Measurements from ENCODE around the gene NPHP1.
"Not testable (repeated sequence)": the region's sequence is repeated elsewhere in the genome, so short reads cannot be mapped to it uniquely, and the experiment has no call there.

Gene NPHP1

GRCh38 chr2:110126086-110126773, 78.6 kb downstream of the NPHP1 start:
- DNase-seq, result no peak

DNA sequence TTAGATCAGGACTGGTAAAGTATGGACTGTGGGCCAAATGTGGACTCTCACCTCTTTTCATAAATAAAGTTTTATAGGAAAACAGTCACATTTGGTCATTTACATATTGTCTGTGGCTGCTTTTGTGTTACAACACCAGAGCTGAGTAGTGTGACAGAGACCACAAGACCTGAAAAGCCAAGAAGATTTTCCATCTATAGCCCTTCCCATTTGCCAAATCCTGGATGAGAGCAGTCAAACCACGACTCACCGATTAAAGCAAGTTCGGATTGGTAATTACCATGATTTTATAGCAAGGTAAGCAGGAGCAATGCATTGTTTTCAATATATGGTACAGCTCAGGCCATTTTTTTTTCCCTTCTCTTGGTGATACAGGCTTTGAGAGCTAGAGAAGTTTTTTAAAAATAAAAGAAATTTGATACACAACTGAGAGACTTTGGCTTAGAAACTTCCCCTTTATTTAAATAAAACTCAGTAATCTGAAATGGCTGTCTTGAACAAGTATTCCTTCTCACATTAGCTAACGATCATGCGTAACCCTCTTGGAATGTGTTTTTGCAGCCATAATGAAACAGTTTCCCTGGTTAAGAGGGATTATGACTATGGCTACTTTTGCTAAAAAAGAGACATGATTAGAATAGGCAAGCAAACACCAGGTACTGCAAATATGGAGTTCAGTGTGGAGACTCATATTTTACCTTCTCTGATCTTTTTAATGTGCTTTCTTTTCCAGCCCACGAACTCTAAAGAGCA, 79.7 kb downstream of the NPHP1 start:
- DNase-seq, result no peak

DNA sequence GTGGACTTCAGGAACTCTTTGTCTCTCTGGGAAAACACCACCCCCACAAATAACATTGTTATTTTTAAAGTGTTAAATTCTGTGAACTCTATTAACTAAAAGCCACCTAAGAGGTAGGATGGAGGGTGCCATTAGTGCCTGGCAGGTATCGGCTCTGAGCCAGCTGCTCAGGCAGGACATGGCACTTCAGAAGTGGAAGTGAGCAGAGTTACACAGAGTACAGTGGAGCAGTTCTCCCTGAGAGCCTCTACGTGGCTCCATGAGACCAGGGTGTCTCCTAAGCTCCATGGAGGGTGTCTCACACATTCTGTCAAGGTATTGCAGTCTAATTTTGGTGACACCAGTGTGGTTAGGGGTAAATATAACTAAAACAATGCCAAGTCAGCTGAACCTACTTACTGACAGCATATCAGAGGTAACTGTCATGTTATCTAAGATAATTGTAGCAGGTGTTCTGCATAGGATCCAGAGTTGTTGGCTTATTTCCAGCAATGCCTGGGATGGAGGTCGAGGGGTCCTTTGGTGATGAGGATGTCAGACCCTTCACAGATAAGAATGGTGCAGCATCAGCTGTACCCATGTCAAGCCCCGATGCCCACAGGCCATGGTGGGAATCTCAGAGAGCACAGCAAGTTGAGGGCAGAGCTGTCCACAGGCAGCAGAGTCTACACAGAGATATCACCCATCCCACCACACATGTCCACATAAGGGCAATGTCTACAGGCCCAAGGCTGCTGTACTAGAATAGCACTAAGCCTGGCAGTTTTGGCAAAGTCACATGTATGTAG, 80.6 kb downstream of the NPHP1 start:
- no peak for DNase-seq

DNA sequence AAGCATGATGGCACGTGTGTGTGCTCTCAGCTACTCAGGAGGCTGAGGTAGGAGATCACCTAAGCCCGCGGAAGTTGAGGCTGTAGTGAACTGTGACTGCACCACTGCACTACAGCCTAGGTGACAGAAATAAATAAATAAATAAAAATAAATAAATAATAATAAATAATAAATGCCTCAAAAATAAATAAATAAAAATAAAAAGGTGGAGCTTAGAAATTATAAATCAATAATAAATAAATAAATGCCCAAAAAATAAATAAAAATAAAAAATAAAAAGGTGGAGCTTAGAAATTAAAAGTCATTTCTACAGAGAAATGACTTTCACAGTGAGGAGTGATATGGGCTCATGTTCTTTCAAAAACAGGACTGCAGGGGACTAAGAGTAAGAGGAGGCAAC, 83.2 kb downstream of the NPHP1 start:
- no peak for DNase-seq

- DNase-seq, result no peak
These were observed 83.8 kb downstream of the NPHP1 start for GRCh38 chr2:110121052-110121334.

DNA sequence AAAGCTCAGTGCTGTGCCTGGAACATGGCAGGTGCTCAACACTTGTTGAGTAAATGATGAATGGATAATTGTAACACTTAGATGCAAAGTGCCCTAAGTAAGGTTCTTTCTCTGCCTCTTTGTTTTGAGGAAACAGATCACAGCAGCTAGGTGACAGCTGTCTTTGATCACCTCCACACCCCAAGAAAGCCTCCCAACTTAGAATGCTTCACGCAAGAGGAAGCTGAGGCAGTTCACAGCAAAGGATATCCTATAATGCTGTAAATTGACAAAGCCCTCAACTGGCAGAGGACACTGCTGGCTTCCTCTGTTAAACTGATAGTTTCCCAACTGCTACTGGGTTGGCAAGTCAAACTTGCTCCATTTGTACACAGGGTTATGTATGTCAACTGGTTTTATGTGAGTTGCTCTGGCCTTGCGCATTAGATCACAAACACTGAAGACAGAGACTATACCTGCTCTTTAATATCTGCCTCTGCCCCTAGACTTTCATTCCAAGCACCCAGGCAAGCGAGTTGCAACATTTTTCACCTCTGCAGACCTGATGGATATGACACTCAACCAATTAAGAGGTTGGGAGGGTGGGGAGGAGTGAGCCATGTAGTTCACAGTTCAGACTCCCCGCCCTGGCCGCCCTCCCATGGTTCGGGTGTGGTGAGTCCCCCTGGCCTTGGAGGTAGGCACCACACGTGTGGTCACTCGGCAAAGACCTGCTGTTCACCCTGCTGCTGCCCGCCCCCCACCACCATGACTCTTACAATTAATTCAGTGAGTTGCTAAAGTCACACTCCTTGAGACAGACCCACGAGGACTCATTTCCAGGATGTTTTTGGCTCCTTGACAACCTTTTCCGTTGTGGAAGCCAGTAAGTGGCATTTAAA, 84.4 kb downstream of the NPHP1 start:
- DNase-seq, result no peak

GRCh38 chr2:110116033-110116710, 88.6 kb downstream of the NPHP1 start:
- no peak for DNase-seq

- no peak for DNase-seq
These were observed 89.4 kb downstream of the NPHP1 start, which contains the start of gene MALL for GRCh38 chr2:110115291-110116032. Gene MALL, minus strand, starts transcription at chr2:110115822. Its CDS starts 30 bp downstream, at chr2:110115792.

GRCh38 chr2:110114831-110115255, 90.0 kb downstream of the NPHP1 start:
- DNase-seq, result no peak

DNA sequence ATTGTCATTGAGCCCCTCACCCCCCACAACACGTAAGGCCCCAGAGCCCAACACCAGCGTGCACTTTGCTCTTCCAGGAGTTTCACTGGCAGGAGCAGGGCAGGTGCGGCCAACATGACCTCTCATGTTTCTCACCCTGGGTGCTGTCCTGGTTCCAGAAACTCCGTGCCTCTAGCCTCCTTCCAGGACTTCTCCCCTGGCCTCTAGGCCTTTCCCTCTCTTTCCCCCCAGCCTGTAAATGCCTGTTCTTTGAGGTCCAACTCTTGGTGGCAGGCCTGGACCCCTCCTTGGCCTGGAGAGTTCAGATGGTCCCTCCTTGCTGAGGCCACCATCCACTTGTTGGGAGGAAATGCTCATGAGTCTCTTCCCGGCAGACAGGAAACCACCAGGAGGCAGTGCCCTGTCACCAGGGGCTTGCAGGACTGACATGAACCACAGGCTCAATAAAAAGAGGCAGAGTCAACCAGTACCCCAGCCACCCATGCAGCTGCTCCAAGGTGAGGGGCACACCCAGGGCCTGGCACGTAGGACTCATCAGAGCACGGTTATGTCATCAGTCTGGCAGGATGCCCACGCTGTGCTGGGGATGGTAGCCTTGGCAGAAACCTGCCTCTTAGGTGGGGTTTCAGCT, 90.7 kb downstream of the NPHP1 start:
- DNase-seq, result no peak

GRCh38 chr2:110108291-110108690, 96.5 kb downstream of the NPHP1 start:
- not testable (repeated sequence) for DNase-seq

GRCh38 chr2:110107092-110108079, 97.4 kb downstream of the NPHP1 start:
- DNase-seq, result no peak

- DNase-seq, result no peak
These were observed 98.2 kb downstream of the NPHP1 start for GRCh38 chr2:110106642-110107041.

GRCh38 chr2:110105608-110106467, 99.0 kb downstream of the NPHP1 start:
- DNase-seq, result no peak

- no peak for DNase-seq
These were observed 99.6 kb downstream of the NPHP1 start for GRCh38 chr2:110105183-110105582.

DNA sequence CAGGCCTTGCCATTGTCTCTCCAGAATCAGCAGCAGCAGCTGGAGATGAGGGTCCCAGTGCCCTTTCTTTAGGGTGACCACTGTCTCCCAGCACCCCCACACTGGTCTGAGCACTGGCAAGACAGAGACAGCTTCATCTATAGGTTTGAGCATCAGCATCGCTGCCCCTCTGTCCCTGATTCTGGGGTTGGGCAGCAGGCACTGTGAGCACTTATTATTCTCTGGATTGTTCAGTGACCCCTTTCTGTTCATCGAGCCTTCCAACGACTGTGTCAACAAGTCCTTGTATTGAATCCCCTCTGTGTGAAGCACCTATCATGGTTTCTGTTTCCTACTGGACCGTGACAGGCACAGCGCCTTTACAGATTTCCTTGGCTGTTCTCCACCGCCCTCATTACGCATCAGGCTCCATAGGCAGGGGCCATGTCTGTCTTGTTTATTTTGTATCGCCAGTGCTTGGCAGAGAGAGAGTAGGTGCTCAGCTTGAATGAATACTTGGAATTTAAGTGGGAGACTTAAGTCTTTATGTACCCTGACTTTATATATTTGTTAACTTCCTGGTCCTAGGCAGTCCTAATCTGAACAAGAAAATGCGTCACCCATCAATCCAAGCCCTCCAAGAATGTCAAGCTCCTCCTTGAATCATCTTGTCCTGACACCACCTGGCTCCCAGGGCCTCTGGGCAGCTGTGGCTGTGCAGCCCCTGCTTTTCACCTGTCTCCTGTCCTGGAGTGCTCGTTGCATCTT, 100.6 kb downstream of the NPHP1 start:
- DNase-seq, result no peak

GRCh38 chr2:110103061-110103961, 101.5 kb downstream of the NPHP1 start:
- no peak for DNase-seq

All from effector CD4-positive, alpha-beta T cell (primary cell).